DOHH2 (cell line): ENCODE results near the gene NOXA1.

Source experiments
- CTCF ChIP-seq: fragments of 200-600 bp; sonication (generic); IDR thresholded peaks from one replicate; pipeline ENCODE4 v1.5.1; 2014; ENCODE audit warnings: antibody characterized with exemption, mild to moderate bottlenecking, low read depth, low read length; ENCODE audit not compliant: poor library complexity, severe bottlenecking
- EZH2phosphoT487 ChIP-seq: fragments of 200-600 bp; sonication (generic); IDR thresholded peaks from 2 replicates; pipeline ENCODE4 v1.6.1; 2017; ENCODE audit warnings: borderline replicate concordance, mild to moderate bottlenecking, antibody characterized with exemption, low read length, moderate library complexity, mixed read lengths

GRCh38 chr9:137421838-137422603 is 1.2 kb upstream of the NOXA1 start:
- TF ChIP-seq CTCF (no peak), EZH2phosphoT487 (no peak)
